ENCODE measurements around the gene PEAR1.

DNA sequence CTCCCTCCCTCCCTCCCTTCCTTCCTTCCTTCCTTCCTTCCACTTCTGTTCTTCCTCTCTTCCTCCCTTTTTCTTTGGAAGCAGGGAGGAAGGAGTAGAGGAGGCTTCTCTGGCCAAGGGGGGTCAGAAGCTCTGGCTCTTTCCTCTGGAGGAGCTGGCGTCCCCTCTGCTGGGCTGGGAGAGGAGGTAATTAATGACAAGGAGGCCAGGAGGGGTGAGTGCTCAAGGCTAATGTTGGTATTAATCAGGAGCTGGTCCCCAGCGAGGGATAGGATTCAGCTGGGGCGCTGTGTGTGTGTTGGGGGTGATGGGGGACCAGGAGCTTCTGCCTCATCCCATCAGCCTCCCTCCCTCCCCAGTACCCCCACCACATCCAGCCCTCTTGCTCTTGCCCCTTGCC, 6.2 kb upstream of the PEAR1 start:
- TF ChIP-seq, protein P1, sequence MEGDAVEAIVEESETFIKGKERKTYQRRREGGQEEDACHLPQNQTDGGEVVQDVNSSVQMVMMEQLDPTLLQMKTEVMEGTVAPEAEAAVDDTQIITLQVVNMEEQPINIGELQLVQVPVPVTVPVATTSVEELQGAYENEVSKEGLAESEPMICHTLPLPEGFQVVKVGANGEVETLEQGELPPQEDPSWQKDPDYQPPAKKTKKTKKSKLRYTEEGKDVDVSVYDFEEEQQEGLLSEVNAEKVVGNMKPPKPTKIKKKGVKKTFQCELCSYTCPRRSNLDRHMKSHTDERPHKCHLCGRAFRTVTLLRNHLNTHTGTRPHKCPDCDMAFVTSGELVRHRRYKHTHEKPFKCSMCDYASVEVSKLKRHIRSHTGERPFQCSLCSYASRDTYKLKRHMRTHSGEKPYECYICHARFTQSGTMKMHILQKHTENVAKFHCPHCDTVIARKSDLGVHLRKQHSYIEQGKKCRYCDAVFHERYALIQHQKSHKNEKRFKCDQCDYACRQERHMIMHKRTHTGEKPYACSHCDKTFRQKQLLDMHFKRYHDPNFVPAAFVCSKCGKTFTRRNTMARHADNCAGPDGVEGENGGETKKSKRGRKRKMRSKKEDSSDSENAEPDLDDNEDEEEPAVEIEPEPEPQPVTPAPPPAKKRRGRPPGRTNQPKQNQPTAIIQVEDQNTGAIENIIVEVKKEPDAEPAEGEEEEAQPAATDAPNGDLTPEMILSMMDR (IDR thresholded peaks at IDR 0.05 in 4 of 5, conservative IDR thresholded peaks at IDR 0.05 in 1 of 5), result no peak
- TF ChIP-seq POLR2A (IDR thresholded peaks at IDR 0.05), result no peak
